ENCODE results near the gene AKAP11.

AKAP11 gene

GRCh38 chr13:42275098-42275471 lies 3.1 kb downstream of the AKAP11 start:
- DNase-seq (ENCODE audit: low spot score): no peak

GRCh38 chr13:42275506-42275905 lies 3.6 kb downstream of the AKAP11 start:
- no peak for DNase-seq (ENCODE audit: low spot score)

- DNase-seq (ENCODE audit: low spot score): no peak
Observed at GRCh38 chr13:42276683-42277082, 4.7 kb downstream of the AKAP11 start.

- no peak for DNase-seq (ENCODE audit: low spot score)
Observed at GRCh38 chr13:42277618-42278276, 5.8 kb downstream of the AKAP11 start.

- DNase-seq (ENCODE audit: low spot score): no peak
Observed at GRCh38 chr13:42279080-42279479, 7.1 kb downstream of the AKAP11 start.

GRCh38 chr13:42279986-42280385 lies 8.0 kb downstream of the AKAP11 start:
- no peak for DNase-seq (ENCODE audit: low spot score)

GRCh38 chr13:42280537-42280936 lies 8.6 kb downstream of the AKAP11 start:
- DNase-seq (ENCODE audit: low spot score): no peak

- DNase-seq (ENCODE audit: low spot score): no peak
Observed at GRCh38 chr13:42283574-42283973, 11.6 kb downstream of the AKAP11 start.

- no peak for DNase-seq (ENCODE audit: low spot score)
Observed at GRCh38 chr13:42284068-42284467, 12.1 kb downstream of the AKAP11 start.

- DNase-seq (ENCODE audit: low spot score): no peak
Observed at GRCh38 chr13:42298392-42298791, 26.4 kb downstream of the AKAP11 start.

GRCh38 chr13:42305503-42305902 lies 33.6 kb downstream of the AKAP11 start:
- DNase-seq (ENCODE audit: low spot score): no peak

- no peak for DNase-seq (ENCODE audit: low spot score)
Observed at GRCh38 chr13:42307461-42307860, 35.5 kb downstream of the AKAP11 start.

- no peak for DNase-seq (ENCODE audit: low spot score)
Observed at GRCh38 chr13:42312817-42313431, 41.0 kb downstream of the AKAP11 start.

GRCh38 chr13:42318570-42318969 lies 46.6 kb downstream of the AKAP11 start:
- DNase-seq (ENCODE audit: low spot score): no peak

- no peak for DNase-seq (ENCODE audit: low spot score)
Observed at GRCh38 chr13:42320375-42320787, 48.4 kb downstream of the AKAP11 start.

GRCh38 chr13:42322806-42323205 lies 50.9 kb downstream of the AKAP11 start:
- DNase-seq (ENCODE audit: low spot score): no peak

- no peak for DNase-seq (ENCODE audit: low spot score)
Observed at GRCh38 chr13:42324704-42325103, 52.8 kb downstream of the AKAP11 start.

GRCh38 chr13:42327725-42328124 lies 55.8 kb downstream of the AKAP11 start:
- no peak for DNase-seq (ENCODE audit: low spot score)

GRCh38 chr13:42328672-42329071 lies 56.7 kb downstream of the AKAP11 start:
- no peak for DNase-seq (ENCODE audit: low spot score)

GRCh38 chr13:42329239-42329638 lies 57.3 kb downstream of the AKAP11 start:
- no peak for DNase-seq (ENCODE audit: low spot score)

GRCh38 chr13:42331009-42331408 lies 59.1 kb downstream of the AKAP11 start:
- no peak for DNase-seq (ENCODE audit: low spot score)

- DNase-seq (ENCODE audit: low spot score): no peak
Observed at GRCh38 chr13:42333613-42334328, 61.8 kb downstream of the AKAP11 start.

- DNase-seq (ENCODE audit: low spot score): no peak
Observed at GRCh38 chr13:42334329-42334706, 62.4 kb downstream of the AKAP11 start.

Measured in AG20443 (cell line).